Esophagus squamous epithelium (tissue), 5 donors: Measurements from ENCODE around the gene PPFIBP1. TPM values are rescaled to one million over a fixed set of nuclear protein-coding genes. Genes with fewer than 3 reads are reported as not detected.
"Not testable (repeated sequence)": the region's sequence is repeated elsewhere in the genome, so short reads cannot be mapped to it uniquely, and the experiment has no call there.

Source experiments
- DNase-seq: peaks from one replicate; lab custom pipeline; 2025; lab: John Stamatoyannopoulos, UW
- H3K27ac ChIP-seq, 4 donors: fragments of 200-600 bp; sonication (generic); one replicate each; pipeline ENCODE4 v1.5.1; 2016 to 2019; ENCODE audit warnings: mild to moderate bottlenecking in 1 of 4
- H3K27me3 ChIP-seq, 4 donors: fragments of 200-600 bp; sonication (generic); 1 replicate in 3 of 4; 2 replicates in 1 of 4; pipeline versions ENCODE4 v1.5.1 to v1.6.0; 2017 to 2021; ENCODE audit warnings: antibody characterized with exemption in 1 of 4
- H3K36me3 ChIP-seq, 3 donors: fragments of 200-600 bp; sonication (generic); one replicate each; pipeline ENCODE4 v1.5.1; 2016 to 2019
- H3K4me1 ChIP-seq, 3 donors: fragments of 200-600 bp; sonication (generic); one replicate each; pipeline ENCODE4 v1.5.1; 2017 to 2019
- H3K4me3 ChIP-seq, 4 donors: fragments of 200-600 bp; sonication (generic); 1 replicate in 3 of 4; 2 replicates in 1 of 4; pipeline ENCODE4 v1.5.1; 2016 to 2019; ENCODE audit warnings: mild to moderate bottlenecking in 2 of 4, moderate library complexity in 1 of 4
- H3K9me3 ChIP-seq, 3 donors: fragments of 200-600 bp; sonication (generic); one replicate each; pipeline ENCODE4 v1.5.1; 2016 to 2019
- POLR2A ChIP-seq, 4 donors: fragments of 450-650 bp; IDR thresholded peaks; one replicate each; pipeline ENCODE4 v1.6.1; 2017; ENCODE audit warnings: antibody characterized with exemption in 4 of 4, mild to moderate bottlenecking in 4 of 4, moderate library complexity in 3 of 4
- WGBS, 2 donors: methylation state at CpG; one replicate each; pipeline ENCODE4 v1.1.5; 2018; 5-methylcytosine and 5-hydroxymethylcytosine counted together
- intact Hi-C: fragments of 100-400 bp; cut with DNase I; formaldehyde crosslinking; loops from one replicate; pipeline ENCODE4 v1.15.0; 2022
- total RNA-seq, 4 donors: library from RNA; depleted of rRNA; stranded (reverse); fragments of >200 nt; gene quantifications; one replicate each; pipeline ENCODE4 v1.1.0, GENCODE V29; 2016
- TF ChIP-seq, protein P1 (sequence below), 6 experiments: fragments of 450-650 bp in 4 of 6; fragments of 200-600 bp in 2 of 6; sonication (generic) in 2 of 6; IDR thresholded peaks; one replicate each; pipeline ENCODE4 v1.5.1; 2016 to 2019; ENCODE audit warnings: antibody characterized with exemption in 6 of 6, mild to moderate bottlenecking in 4 of 6, moderate library complexity in 4 of 6
- donor health status: DM: yes; HTN: yes; CAD: no.

PPFIBP1 gene
- total RNA-seq, 4 donors from 2014 or later, result 41.9 to 62.6 (median 46.7) TPM

GRCh38 chr12:27631365-27631764, 107.4 kb downstream of the PPFIBP1 start:
- no peak overlapping the region for H3K4me3 ChIP-seq
- intact Hi-C loops, result no loop called here
- peaks cover 4 to 35% (median 17%) of the 10 kb centered on the region in 3 donors for H3K4me1 ChIP-seq
- no peak for DNase-seq
- H3K27ac ChIP-seq, result no peak overlapping the region
- H3K36me3 ChIP-seq, result peaks cover 0 to 10% (median 0%) of the 10 kb centered on the region in 3 donors
- no peaks in the 10 kb centered on the region for H3K27me3 ChIP-seq
- H3K9me3 ChIP-seq, result no peaks in the 10 kb centered on the region
- 86 to 87% methylated on average over 5 of the region's 5 CpGs for WGBS, 2 donors
- TF ChIP-seq POLR2A (IDR thresholded peaks at IDR 0.05), result no peak
- TF ChIP-seq, protein P1, sequence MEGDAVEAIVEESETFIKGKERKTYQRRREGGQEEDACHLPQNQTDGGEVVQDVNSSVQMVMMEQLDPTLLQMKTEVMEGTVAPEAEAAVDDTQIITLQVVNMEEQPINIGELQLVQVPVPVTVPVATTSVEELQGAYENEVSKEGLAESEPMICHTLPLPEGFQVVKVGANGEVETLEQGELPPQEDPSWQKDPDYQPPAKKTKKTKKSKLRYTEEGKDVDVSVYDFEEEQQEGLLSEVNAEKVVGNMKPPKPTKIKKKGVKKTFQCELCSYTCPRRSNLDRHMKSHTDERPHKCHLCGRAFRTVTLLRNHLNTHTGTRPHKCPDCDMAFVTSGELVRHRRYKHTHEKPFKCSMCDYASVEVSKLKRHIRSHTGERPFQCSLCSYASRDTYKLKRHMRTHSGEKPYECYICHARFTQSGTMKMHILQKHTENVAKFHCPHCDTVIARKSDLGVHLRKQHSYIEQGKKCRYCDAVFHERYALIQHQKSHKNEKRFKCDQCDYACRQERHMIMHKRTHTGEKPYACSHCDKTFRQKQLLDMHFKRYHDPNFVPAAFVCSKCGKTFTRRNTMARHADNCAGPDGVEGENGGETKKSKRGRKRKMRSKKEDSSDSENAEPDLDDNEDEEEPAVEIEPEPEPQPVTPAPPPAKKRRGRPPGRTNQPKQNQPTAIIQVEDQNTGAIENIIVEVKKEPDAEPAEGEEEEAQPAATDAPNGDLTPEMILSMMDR (IDR thresholded peaks at IDR 0.05), result no peak

- no peak for DNase-seq
- 57 to 62% methylated on average over 2 of the region's 2 CpGs for WGBS, 2 donors
- H3K27ac ChIP-seq, result no peak overlapping the region
- no peaks in the 10 kb centered on the region for H3K27me3 ChIP-seq
- H3K4me3 ChIP-seq, result no peak overlapping the region
- H3K4me1 ChIP-seq, result peaks cover 4 to 29% (median 12%) of the 10 kb centered on the region in 3 donors
- intact Hi-C loops, result no loop called here
- H3K36me3 ChIP-seq, result peaks cover 0 to 14% (median 0%) of the 10 kb centered on the region in 3 donors
- no peak for TF ChIP-seq POLR2A (IDR thresholded peaks at IDR 0.05)
- TF ChIP-seq, protein P1 (IDR thresholded peaks at IDR 0.05), result no peak
- no peaks in the 10 kb centered on the region for H3K9me3 ChIP-seq
Observed at GRCh38 chr12:27631813-27632491, 107.9 kb downstream of the PPFIBP1 start.

GRCh38 chr12:27635349-27635972, 111.5 kb downstream of the PPFIBP1 start:
- 49 to 51% methylated on average over 7 of the region's 7 CpGs for WGBS, 2 donors
- Histone ChIP-seq H3K4me3 (no peak overlapping the region), H3K4me1 (peaks cover 0 to 14% (median 0%) of the 10 kb centered on the region in 3 donors), H3K27ac (no peak overlapping the region), H3K27me3 (no peaks in the 10 kb centered on the region), H3K36me3 (peaks cover 0 to 17% (median 0%) of the 10 kb centered on the region in 3 donors), H3K9me3 (no peaks in the 10 kb centered on the region)
- intact Hi-C loops, result loop anchor here (5.0 kb wide), 1 partner anchor 213 kb away; no protein-coding TSS in a partner anchor
- no peak for DNase-seq
- no peak for TF ChIP-seq POLR2A (IDR thresholded peaks at IDR 0.05)
- TF ChIP-seq, protein P1 (IDR thresholded peaks at IDR 0.05), result peak in 5 of 6 experiments; percentile 57 to 76 (median 69)

GRCh38 chr12:27636569-27636968, 112.6 kb downstream of the PPFIBP1 start:
- not testable (repeated sequence) for DNase-seq, H3K9me3 ChIP-seq, H3K27ac ChIP-seq, H3K4me3 ChIP-seq, H3K27me3 ChIP-seq
- Histone ChIP-seq H3K36me3 (peaks cover 0 to 17% (median 0%) of the 10 kb centered on the region in 3 donors), H3K4me1 (peaks cover 0 to 14% (median 0%) of the 10 kb centered on the region in 3 donors)
- intact Hi-C loops, result loop anchor here (5.0 kb wide), 1 partner anchor 214 kb away; no protein-coding TSS in a partner anchor
- WGBS, 2 donors, result 90 to 98% methylated on average over 4 of the region's 4 CpGs

GRCh38 chr12:27637524-27637923, 113.5 kb downstream of the PPFIBP1 start:
- H3K36me3 ChIP-seq, result peaks cover 0 to 17% (median 0%) of the 10 kb centered on the region in 3 donors
- 80 to 94% methylated on average over 1 of the region's 1 CpG for WGBS, 2 donors
- intact Hi-C loops, result loop anchor here (5.0 kb wide), 1 partner anchor 215 kb away; no protein-coding TSS in a partner anchor
- no peak overlapping the region for H3K4me3 ChIP-seq
- DNase-seq, result no peak
- no peaks in the 10 kb centered on the region for H3K27me3 ChIP-seq
- H3K4me1 ChIP-seq, result peaks cover 0 to 7% (median 0%) of the 10 kb centered on the region in 3 donors
- TF ChIP-seq, protein P1 (IDR thresholded peaks at IDR 0.05), result no peak
- TF ChIP-seq POLR2A (IDR thresholded peaks at IDR 0.05), result no peak
- H3K27ac ChIP-seq, result no peak overlapping the region
- H3K9me3 ChIP-seq, result no peaks in the 10 kb centered on the region
